NCI-H526 treated with DMSO at 0.1 percent for 48 hours (cell line): ENCODE measurements around the gene PI4KA.
"Not testable (repeated sequence)": the region's sequence is repeated elsewhere in the genome, so short reads cannot be mapped to it uniquely, and the experiment has no call there.

Source experiments
- DNase-seq: peaks from one replicate; lab custom pipeline; 2025; lab: John Stamatoyannopoulos, UW

The PI4KA gene

GRCh38 chr22:20694256-20694655 is 164.4 kb downstream of the PI4KA start:
- DNase-seq, result not testable (repeated sequence)

- DNase-seq, result not testable (repeated sequence)
These were observed 165.7 kb downstream of the PI4KA start for GRCh38 chr22:20692926-20693325.

GRCh38 chr22:20690586-20691317 is 167.9 kb downstream of the PI4KA start:
- not testable (repeated sequence) for DNase-seq

GRCh38 chr22:20687356-20688172 is 171.0 kb downstream of the PI4KA start:
- not testable (repeated sequence) for DNase-seq

GRCh38 chr22:20685764-20686163 is 172.8 kb downstream of the PI4KA start:
- DNase-seq, result not testable (repeated sequence)

- not testable (repeated sequence) for DNase-seq
These were observed 179.7 kb downstream of the PI4KA start for GRCh38 chr22:20678792-20679435.

GRCh38 chr22:20677684-20678242 is 180.8 kb downstream of the PI4KA start:
- no peak for DNase-seq

- not testable (repeated sequence) for DNase-seq
These were observed 183.0 kb downstream of the PI4KA start for GRCh38 chr22:20675613-20676012.

GRCh38 chr22:20674998-20675397 is 183.6 kb downstream of the PI4KA start:
- DNase-seq, result no peak

- DNase-seq, result no peak
These were observed 185.1 kb downstream of the PI4KA start for GRCh38 chr22:20673295-20674195.

GRCh38 chr22:20672732-20673131 is 185.9 kb downstream of the PI4KA start:
- no peak for DNase-seq

- no peak for DNase-seq
These were observed 186.6 kb downstream of the PI4KA start for GRCh38 chr22:20672082-20672424.

GRCh38 chr22:20671409-20672081 is 187.1 kb downstream of the PI4KA start:
- no peak for DNase-seq

- not testable (repeated sequence) for DNase-seq
These were observed 188.0 kb downstream of the PI4KA start for GRCh38 chr22:20670457-20671261.

GRCh38 chr22:20669884-20670283 is 188.7 kb downstream of the PI4KA start:
- DNase-seq, result not testable (repeated sequence)

- not testable (repeated sequence) for DNase-seq
These were observed 189.1 kb downstream of the PI4KA start for GRCh38 chr22:20669471-20669870.

- DNase-seq, result not testable (repeated sequence)
These were observed 189.8 kb downstream of the PI4KA start for GRCh38 chr22:20668769-20669168.

- not testable (repeated sequence) for DNase-seq
These were observed 190.4 kb downstream of the PI4KA start for GRCh38 chr22:20668226-20668625.

GRCh38 chr22:20667548-20667947 is 191.1 kb downstream of the PI4KA start:
- DNase-seq, result not testable (repeated sequence)

GRCh38 chr22:20666560-20666959 is 192.1 kb downstream of the PI4KA start:
- DNase-seq, result no peak
